ENCODE measurements around the gene AGPAT3. TPM values are rescaled to one million over a fixed set of nuclear protein-coding genes. Genes with fewer than 3 reads are reported as not detected.

The AGPAT3 gene
- total and polyA plus RNA-seq, 10 of the 15 experiments (the other 5 are each of a cell fraction or from before 2014, with no cell fraction given) = 1.2 to 110 (median 30.8) TPM

GRCh38 chr21:44011579-44012473 is 146.8 kb downstream of the AGPAT3 start, which contains the start of gene TRAPPC10 (continued):
- TF ChIP-seq IKZF2 (IDR thresholded peaks at IDR 0.05) (no peak), TBL1XR1 (IDR thresholded peaks at IDR 0.05; ENCODE audit: low read depth, low read length) (peak; percentile 25; the same call in 1 of the 2 replicates), ATF3 (IDR thresholded peaks at IDR 0.05; ENCODE audit: borderline replicate concordance, extremely low read depth, low read depth, low read length) (peak; percentile 68; the same call in 1 of the 2 replicates), MLLT1 (IDR thresholded peaks at IDR 0.05) (no peak), SMARCA5 (IDR thresholded peaks at IDR 0.05) (peak; percentile 81; the same call in 1 of the 2 replicates), EED (IDR thresholded peaks at IDR 0.05; ENCODE audit: low read depth) (no peak), RAD21 (IDR thresholded peaks at IDR 0.05; ENCODE audit: insufficient read depth, low read depth, low read length) (no peak), GATAD2B (conservative IDR thresholded peaks at IDR 0.05; ENCODE audit: low read depth) (peak; percentile 82), MEF2B (IDR thresholded peaks at IDR 0.05; ENCODE audit: partially characterized antibody, poor library complexity, severe bottlenecking) (no peak), CEBPB (IDR thresholded peaks at IDR 0.05; ENCODE audit: borderline replicate concordance in 1 of 2, low read depth in 2 of 2, low read length in 2 of 2) (no peak), ESRRA (IDR thresholded peaks at IDR 0.05; ENCODE audit: low read length) (no peak), CBX3 (IDR thresholded peaks at IDR 0.05; ENCODE audit: borderline replicate concordance, low read depth) (no peak), POU2F2 (IDR thresholded peaks at IDR 0.05; ENCODE audit: borderline replicate concordance, low read depth, low read length) (peak; percentile 73; the same call in 2 of the 3 replicates), JUND (IDR thresholded peaks at IDR 0.05; ENCODE audit: low read depth, low read length) (no peak), KDM1A (IDR thresholded peaks at IDR 0.05; ENCODE audit: borderline replicate concordance) (no peak), NR2C1 (IDR thresholded peaks at IDR 0.05) (peak; percentile 60), USF1 (IDR thresholded peaks at IDR 0.05; ENCODE audit: borderline replicate concordance, extremely low read length, insufficient read depth, low read depth, low read length) (no peak), YBX1 (IDR thresholded peaks at IDR 0.05) (no peak)
- TF ChIP-seq, protein P1, sequence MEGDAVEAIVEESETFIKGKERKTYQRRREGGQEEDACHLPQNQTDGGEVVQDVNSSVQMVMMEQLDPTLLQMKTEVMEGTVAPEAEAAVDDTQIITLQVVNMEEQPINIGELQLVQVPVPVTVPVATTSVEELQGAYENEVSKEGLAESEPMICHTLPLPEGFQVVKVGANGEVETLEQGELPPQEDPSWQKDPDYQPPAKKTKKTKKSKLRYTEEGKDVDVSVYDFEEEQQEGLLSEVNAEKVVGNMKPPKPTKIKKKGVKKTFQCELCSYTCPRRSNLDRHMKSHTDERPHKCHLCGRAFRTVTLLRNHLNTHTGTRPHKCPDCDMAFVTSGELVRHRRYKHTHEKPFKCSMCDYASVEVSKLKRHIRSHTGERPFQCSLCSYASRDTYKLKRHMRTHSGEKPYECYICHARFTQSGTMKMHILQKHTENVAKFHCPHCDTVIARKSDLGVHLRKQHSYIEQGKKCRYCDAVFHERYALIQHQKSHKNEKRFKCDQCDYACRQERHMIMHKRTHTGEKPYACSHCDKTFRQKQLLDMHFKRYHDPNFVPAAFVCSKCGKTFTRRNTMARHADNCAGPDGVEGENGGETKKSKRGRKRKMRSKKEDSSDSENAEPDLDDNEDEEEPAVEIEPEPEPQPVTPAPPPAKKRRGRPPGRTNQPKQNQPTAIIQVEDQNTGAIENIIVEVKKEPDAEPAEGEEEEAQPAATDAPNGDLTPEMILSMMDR (IDR thresholded peaks at IDR 0.05 in 2 of 3, conservative IDR thresholded peaks at IDR 0.05 in 1 of 3; ENCODE audit: control insufficient read depth in 2 of 3, extremely low read depth in 1 of 3, insufficient read depth in 1 of 3, low read depth in 3 of 3, low read length in 3 of 3) = no peak
- TF ChIP-seq, protein P2, sequence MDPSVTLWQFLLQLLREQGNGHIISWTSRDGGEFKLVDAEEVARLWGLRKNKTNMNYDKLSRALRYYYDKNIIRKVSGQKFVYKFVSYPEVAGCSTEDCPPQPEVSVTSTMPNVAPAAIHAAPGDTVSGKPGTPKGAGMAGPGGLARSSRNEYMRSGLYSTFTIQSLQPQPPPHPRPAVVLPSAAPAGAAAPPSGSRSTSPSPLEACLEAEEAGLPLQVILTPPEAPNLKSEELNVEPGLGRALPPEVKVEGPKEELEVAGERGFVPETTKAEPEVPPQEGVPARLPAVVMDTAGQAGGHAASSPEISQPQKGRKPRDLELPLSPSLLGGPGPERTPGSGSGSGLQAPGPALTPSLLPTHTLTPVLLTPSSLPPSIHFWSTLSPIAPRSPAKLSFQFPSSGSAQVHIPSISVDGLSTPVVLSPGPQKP (IDR thresholded peaks at IDR 0.05; ENCODE audit: low read depth, low read length) = peak; percentile 68; the same call in 1 of the 2 replicates
